AG10803 (cell line): ENCODE results near the gene MRAP.

ENCODE experiments used
- DNase-seq: peaks from one replicate; pipeline ENCODE4 v3.0.0; 2010; ENCODE audit warnings: low read depth
- H3K4me3 ChIP-seq: 2 replicates; pipeline ENCODE4 v1.5.1; 2011; ENCODE audit warnings: mild to moderate bottlenecking, low read length, control low read depth
- TF ChIP-seq, protein P1 (sequence below): conservative IDR thresholded peaks from 2 replicates; pipeline ENCODE4 v1.5.1; 2011; ENCODE audit warnings: mild to moderate bottlenecking, low read length, control low read depth, inconsistent platforms

MRAP gene

DNA sequence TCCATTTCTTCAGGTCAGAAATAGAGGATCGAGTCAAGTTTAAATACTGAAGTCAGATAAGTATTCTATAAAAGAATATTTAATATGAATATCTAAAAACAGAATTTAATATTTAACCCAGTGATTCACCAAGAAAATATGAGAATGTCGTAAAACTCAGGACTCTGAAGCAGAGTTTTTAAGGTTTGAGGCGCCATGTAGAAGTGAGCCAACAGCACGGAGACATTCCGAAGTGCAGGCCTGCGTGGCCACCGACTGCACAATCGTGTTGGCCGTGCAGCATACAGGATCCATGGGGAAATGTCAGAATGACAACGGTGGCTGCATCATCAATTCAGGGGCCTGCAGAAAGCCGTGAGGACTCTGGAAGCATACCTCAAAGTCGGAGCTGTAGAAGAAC lies 23.4 kb downstream of the MRAP start:
- DNase-seq: no peak
- no peak overlapping the region for H3K4me3 ChIP-seq
- TF ChIP-seq, protein P1, sequence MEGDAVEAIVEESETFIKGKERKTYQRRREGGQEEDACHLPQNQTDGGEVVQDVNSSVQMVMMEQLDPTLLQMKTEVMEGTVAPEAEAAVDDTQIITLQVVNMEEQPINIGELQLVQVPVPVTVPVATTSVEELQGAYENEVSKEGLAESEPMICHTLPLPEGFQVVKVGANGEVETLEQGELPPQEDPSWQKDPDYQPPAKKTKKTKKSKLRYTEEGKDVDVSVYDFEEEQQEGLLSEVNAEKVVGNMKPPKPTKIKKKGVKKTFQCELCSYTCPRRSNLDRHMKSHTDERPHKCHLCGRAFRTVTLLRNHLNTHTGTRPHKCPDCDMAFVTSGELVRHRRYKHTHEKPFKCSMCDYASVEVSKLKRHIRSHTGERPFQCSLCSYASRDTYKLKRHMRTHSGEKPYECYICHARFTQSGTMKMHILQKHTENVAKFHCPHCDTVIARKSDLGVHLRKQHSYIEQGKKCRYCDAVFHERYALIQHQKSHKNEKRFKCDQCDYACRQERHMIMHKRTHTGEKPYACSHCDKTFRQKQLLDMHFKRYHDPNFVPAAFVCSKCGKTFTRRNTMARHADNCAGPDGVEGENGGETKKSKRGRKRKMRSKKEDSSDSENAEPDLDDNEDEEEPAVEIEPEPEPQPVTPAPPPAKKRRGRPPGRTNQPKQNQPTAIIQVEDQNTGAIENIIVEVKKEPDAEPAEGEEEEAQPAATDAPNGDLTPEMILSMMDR: no peak

GRCh38 chr21:32322676-32323075 lies 24.0 kb downstream of the MRAP start:
- TF ChIP-seq, protein P1: no peak
- no peak overlapping the region for H3K4me3 ChIP-seq
- no peak for DNase-seq

DNA sequence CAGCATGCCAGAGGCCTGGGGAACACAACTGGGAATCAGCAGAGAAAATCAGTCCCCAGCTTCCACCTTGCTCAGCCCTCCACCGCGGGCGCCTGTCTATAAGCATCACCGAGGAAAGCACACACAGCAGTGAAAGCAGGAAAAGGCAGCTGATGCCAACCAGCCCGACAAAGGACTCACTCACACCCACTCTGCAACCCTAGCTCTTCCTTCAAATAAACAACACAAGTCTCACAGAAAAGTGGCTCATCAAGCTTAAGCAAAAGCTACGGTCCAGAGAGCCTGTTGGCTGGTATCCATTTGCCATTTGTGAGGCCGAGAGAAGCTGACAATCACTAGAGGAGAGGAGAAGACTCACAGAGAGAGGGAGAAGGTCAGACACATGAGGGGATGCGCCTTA lies 27.1 kb downstream of the MRAP start:
- H3K4me3 ChIP-seq: no peak overlapping the region
- DNase-seq: no peak
- TF ChIP-seq, protein P1: no peak

GRCh38 chr21:32328595-32328994 lies 29.9 kb downstream of the MRAP start:
- TF ChIP-seq, protein P1: no peak
- peak; percentile 85 for DNase-seq

GRCh38 chr21:32329331-32329730 lies 30.7 kb downstream of the MRAP start:
- TF ChIP-seq, protein P1: no peak

More at GRCh38 chr21:32328595-32328994, 29.9 kb downstream of the MRAP start:
- H3K4me3 ChIP-seq: no peak overlapping the region

GRCh38 chr21:32329776-32330175 lies 31.1 kb downstream of the MRAP start:
- H3K4me3 ChIP-seq: no peak overlapping the region
- TF ChIP-seq, protein P1: no peak
- DNase-seq: no peak

More at GRCh38 chr21:32329331-32329730, 30.7 kb downstream of the MRAP start:
- DNase-seq: peak; percentile 88
- no peak overlapping the region for H3K4me3 ChIP-seq

DNA sequence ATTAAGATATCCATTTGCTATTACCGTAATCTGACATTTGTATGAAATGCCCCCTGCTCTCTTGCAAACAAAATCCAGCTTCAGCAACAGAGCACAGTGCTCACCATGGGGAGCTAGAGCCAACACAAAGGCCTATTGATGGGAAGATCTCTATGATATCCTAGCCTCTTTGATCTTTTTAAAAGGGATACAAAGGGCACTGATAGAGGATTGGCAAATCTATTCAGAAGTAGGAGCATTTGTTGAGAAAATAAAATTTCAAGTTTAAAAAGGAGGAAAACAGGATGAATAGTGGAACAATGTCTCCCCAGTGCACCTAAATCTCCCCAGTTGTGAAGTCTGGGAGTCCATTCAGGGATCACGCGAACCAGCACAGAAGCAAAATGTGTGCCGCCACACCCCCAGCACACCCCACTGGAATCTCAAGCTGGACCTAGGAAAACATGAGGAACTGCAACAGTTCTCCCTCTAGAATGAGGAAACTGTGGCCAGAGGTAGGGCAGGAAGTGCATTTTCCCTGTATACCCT lies 32.2 kb downstream of the MRAP start:
- TF ChIP-seq, protein P1: no peak
- H3K4me3 ChIP-seq: no peak overlapping the region
- DNase-seq: no peak
